ENCODE results near the gene CERS6.

The CERS6 gene

DNA sequence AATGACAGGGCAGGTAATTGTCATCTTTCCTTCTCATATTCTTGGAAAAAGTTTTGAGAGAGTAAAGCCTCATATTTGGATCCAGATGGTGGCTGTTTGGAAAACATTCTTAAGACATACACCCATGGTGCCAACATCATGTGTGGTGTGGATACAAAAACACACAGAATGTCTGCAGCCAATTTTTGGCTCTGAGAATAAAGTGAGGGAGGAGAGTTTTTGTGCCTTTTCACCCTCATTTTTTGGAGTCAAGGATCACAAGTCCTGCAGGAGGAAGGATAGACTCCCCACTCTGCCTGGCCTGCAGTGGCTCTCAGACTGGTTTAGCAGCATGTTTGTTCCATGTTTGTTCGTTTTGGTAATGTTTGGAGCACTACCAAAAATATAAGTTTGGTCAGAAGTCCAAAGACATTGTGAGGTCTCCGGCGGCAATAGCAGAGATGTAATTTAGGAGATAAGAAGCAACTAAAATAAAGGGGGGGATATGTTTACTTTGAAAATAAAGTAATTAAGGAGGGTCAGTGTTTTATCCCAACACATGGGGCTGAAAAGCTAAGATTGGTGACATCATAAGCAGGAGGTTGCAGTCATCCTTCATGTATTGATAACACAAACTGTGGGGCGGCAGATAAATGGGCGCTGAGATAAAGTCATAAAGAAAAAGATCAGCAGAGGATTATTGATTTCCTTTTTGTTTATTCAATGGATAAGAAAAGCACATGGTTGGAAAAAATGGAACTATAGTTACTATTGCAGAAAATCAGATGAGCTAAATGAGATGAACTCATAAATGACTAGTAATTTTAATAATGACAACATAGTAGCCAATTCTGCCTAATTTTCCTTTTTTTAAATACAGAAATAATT lies 347.0 kb downstream of the CERS6 start:
- no peak for DNase-seq (ENCODE audit: low spot score)

DNA sequence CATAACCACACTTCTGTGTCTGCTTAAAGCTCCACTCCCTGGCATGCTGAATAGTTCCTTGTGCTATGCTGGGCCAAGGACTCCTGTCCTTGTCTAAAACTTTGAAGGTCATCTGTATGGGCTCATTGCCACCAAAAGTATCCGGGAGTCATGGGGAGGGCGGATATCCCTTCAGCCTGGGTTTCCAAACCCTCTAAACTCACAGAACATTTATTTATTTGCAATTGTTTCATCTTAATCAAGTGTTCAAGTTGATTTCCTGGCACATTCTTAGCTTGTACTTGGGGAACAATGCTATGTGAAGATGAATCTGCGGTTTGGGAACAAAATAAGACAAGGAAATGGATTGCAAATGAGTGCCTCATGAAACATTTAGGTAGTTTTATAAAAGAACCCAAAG lies 348.1 kb downstream of the CERS6 start:
- DNase-seq (ENCODE audit: low spot score): no peak

- no peak for DNase-seq (ENCODE audit: low spot score)
These were observed 349.5 kb downstream of the CERS6 start for GRCh38 chr2:168805615-168806014.

DNA sequence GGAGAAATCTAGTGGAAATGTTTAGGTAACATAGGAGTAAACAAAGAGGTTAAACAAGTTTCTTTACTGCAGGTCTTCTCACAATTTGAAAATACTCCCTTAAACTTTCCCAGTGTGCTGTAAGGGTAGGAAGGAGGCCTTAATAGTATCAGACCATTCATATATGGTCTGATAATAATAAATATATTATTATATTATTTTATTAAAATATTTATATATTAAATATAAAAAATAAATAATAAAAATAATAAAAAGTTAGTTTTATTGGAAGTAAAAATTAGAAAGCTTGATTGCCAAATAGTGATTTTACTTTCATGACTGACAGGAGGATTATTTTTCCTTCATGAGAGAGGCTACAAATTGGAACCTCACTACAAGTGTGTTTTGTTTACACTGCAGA lies 353.5 kb downstream of the CERS6 start:
- DNase-seq (ENCODE audit: low spot score): no peak

DNA sequence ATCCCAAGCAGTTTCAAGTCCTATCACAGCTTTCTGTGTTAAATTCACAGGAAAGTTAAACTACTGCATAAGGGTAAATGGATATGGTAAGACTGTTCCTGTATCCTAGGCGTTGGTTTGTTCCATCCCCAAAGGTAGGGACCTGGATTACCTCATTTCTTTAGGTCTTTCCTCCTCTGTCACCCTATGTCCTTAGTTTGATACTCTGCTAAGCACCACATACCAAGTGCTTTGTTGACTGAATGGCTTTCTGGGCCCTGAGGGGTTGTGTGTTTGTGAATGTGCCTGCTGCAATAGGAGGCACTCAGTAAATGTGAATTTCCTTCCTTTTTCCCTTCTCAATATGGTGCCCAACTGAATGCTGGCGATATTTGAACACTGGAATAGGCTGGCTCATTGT lies 354.2 kb downstream of the CERS6 start:
- no peak for DNase-seq (ENCODE audit: low spot score)

GRCh38 chr2:168811696-168812095 lies 355.6 kb downstream of the CERS6 start:
- no peak for DNase-seq (ENCODE audit: low spot score)

- DNase-seq (ENCODE audit: low spot score): no peak
These were observed 358.0 kb downstream of the CERS6 start for GRCh38 chr2:168814046-168814445.

DNA sequence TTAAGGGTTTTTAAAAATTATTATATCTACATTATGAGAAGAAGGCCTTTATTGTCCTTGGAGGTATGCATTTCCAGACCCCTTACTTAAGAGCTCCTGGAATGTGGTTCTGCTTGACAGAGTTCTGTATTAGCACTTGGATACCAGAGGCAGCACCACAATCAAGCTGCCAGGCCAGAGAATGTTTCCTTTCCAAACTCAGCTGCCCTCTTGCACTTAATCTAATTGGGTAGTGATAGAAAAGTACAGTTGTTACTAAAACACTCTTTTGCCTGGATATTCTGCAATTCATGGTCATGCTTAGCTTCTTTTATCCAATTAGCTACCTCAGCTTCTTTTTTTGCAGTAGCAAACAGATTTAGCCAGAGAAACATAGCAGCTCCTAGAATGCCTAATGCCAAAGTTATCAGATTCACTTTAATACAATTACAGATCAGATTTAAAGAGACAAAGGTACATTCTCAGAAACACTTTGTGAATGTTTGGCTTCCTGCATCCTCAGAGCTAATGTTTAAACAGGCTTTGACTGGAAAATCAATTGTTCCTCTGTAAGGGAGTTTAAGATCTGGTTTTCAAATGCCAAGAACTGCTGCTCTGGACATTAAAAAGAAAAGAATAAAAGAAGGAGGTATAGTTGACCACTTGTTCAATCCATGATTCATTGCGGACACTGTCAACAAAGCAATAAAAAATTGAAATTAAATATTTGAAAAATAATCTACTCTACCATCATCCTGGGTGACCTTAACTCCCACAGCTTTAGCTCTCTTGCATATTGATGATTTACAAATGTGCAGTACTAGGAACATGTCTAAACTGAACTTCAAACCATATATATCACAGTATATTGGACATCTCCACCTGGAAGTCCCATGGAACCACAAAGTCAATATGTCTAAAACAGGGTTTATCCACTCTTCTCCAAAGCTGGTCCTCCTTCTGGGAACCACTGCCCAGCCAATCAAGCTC lies 359.2 kb downstream of the CERS6 start:
- DNase-seq (ENCODE audit: low spot score): no peak

DNA sequence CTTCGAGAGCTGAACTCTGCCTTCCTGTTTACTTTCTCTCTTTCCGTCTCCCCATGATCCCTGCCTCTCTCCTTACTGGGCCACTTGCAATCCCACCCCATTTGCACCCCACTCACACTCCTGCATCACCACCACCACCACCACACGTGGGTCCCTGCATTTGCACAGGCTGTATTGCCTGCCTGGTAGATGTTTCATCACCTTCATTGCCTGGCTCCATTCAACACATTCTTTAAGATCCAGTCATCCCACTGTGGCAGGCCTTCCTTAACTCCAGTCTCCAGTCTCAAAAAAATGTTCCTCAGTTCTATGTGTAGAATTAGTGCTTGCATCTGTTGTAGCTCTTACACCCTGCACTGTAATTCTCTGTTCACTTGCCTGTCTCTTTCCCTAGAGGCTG lies 360.3 kb downstream of the CERS6 start:
- no peak for DNase-seq (ENCODE audit: low spot score)

- DNase-seq (ENCODE audit: low spot score): no peak
These were observed 363.1 kb downstream of the CERS6 start for GRCh38 chr2:168819050-168819715.

DNA sequence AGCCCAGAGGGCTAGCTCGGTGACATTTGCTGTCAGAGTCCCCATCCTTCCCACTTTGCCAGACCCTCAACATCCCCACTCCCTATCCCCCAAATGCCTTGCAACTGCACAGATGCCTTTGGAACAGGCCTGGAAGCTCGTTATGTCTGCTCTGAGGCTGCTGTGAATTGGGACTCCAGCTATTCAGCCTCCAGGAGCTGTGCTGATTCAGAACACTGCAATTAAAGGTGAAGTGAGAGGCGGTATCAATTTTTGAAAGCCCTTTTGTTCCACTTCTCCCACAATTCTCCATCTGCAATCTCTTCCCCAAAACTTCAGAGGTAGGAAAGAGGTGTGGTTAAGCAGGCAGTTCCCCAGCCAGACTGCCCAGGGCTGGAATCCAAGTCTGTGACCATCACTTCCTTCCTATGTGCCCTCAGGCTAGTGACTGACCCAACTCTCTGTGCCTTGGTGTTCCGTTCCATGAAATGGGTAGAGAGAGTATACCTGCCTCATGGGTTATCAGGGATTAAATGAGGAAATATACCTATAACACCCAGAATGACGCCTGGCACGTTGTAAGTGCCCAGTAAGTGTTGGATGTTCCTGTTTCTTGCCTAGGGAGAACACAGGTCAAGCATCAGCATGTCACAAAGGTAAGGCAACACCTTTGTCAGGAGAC lies 363.9 kb downstream of the CERS6 start:
- no peak for DNase-seq (ENCODE audit: low spot score)

DNA sequence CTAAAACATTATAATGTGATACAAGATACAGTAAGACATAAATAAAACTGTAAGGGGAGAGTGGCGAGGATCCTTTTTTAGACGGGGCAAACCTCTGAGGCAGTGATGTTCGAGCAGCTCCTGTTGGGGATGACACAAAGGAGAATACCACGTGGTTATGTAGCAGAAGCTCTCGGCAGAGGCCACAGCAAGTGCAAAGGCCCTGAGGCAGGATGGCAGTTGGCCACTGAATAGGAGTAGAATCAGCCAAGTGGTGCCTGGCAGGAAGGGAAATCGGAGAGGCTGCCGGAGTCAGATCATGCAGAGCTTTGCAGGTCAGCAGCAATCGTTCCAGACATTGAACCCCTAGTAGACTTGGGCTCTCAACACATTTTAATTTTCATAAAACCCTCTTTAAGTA lies 365.5 kb downstream of the CERS6 start:
- DNase-seq (ENCODE audit: low spot score): no peak

- no peak for DNase-seq (ENCODE audit: low spot score)
These were observed 365.9 kb downstream of the CERS6 start for GRCh38 chr2:168821992-168822391.

All from ecto neural progenitor cell (in vitro differentiated cells).